HEK293T (cell line): ENCODE results near the gene SREBF2.

ENCODE experiments used
- CTBP1 ChIP-seq: fragments of 450-650 bp; IDR thresholded peaks from 2 replicates; pipeline ENCODE4 v1.6.1; 2016; ENCODE audit warnings: borderline replicate concordance
- ELF4 ChIP-seq: fragments of 450-650 bp; IDR thresholded peaks from 2 replicates; pipeline ENCODE4 v1.6.1; 2017; ENCODE audit warnings: antibody characterized with exemption
- FOXA1 ChIP-seq: fragments of 450-650 bp; IDR thresholded peaks from 2 replicates; pipeline ENCODE4 v1.6.1; 2016; ENCODE audit warnings: mild to moderate bottlenecking
- FOXK2 ChIP-seq: fragments of 450-650 bp; IDR thresholded peaks from 2 replicates; pipeline ENCODE4 v1.6.1; 2016; ENCODE audit warnings: mild to moderate bottlenecking
- FOXM1 ChIP-seq: fragments of 450-650 bp; IDR thresholded peaks from 2 replicates; pipeline ENCODE4 v1.6.1; 2017; ENCODE audit warnings: mild to moderate bottlenecking, borderline replicate concordance
- NFRKB ChIP-seq: fragments of 450-650 bp; IDR thresholded peaks from 2 replicates; pipeline ENCODE4 v1.6.1; 2016; ENCODE audit warnings: mild to moderate bottlenecking, moderate library complexity
- SP1 ChIP-seq: fragments of 450-650 bp; IDR thresholded peaks from 2 replicates; pipeline ENCODE4 v1.6.1; 2017
- SUZ12 ChIP-seq: fragments of 450-650 bp; IDR thresholded peaks from 2 replicates; pipeline ENCODE4 v1.6.1; 2016; ENCODE audit warnings: mild to moderate bottlenecking
- TARDBP ChIP-seq: fragments of 450-650 bp; IDR thresholded peaks from 2 replicates; pipeline ENCODE4 v1.6.1; 2016

- TF ChIP-seq SP1: no peak
- no peak for TF ChIP-seq FOXM1
- TF ChIP-seq ELF4: no peak
- no peak for TF ChIP-seq FOXK2
- no peak for TF ChIP-seq SUZ12
- TF ChIP-seq TARDBP: no peak
- no peak for TF ChIP-seq NFRKB
- TF ChIP-seq FOXA1: no peak
- no peak for TF ChIP-seq CTBP1
These were observed 31.0 kb upstream of the SREBF2 start for GRCh38 chr22:41801886-41802285.
